ENCODE data around the gene SLC39A10. TPM values are rescaled to one million over a fixed set of nuclear protein-coding genes. Genes with fewer than 3 reads are reported as not detected.

Gene SLC39A10
- total RNA-seq, 1 experiment from 2014 or later, result 167 TPM

GRCh38 chr2:195639238-195639858, 17.7 kb upstream of the SLC39A10 start:
- H3K9me3 Mint-ChIP-seq, result peaks cover 4% of the 10 kb centered on the region
- H3K4me3 Mint-ChIP-seq, result no peak overlapping the region
- peaks cover 12% of the 10 kb centered on the region for H3K36me3 Mint-ChIP-seq
- DNase-seq (ENCODE audit: low spot score) (no peak), ATAC-seq (no peak)
- TF ChIP-seq SOX15 (CRISPR knock-in tag; IDR thresholded peaks at IDR 0.05) (no peak), TCF7 (CRISPR knock-in tag; IDR thresholded peaks at IDR 0.05; ENCODE audit: low read depth) (no peak), NFE2L1 (CRISPR knock-in tag; IDR thresholded peaks at IDR 0.05) (no peak), TEAD4 (CRISPR knock-in tag; IDR thresholded peaks at IDR 0.05) (no peak), ZBTB21 (CRISPR knock-in tag; IDR thresholded peaks at IDR 0.05; ENCODE audit: borderline replicate concordance) (no peak), NR2C2 (CRISPR knock-in tag; IDR thresholded peaks at IDR 0.05) (no peak)
- TF ChIP-seq, protein P1, sequence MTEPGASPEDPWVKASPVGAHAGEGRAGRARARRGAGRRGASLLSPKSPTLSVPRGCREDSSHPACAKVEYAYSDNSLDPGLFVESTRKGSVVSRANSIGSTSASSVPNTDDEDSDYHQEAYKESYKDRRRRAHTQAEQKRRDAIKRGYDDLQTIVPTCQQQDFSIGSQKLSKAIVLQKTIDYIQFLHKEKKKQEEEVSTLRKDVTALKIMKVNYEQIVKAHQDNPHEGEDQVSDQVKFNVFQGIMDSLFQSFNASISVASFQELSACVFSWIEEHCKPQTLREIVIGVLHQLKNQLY (CRISPR knock-in tag; IDR thresholded peaks at IDR 0.05), result no peak
- TF ChIP-seq, protein P2, sequence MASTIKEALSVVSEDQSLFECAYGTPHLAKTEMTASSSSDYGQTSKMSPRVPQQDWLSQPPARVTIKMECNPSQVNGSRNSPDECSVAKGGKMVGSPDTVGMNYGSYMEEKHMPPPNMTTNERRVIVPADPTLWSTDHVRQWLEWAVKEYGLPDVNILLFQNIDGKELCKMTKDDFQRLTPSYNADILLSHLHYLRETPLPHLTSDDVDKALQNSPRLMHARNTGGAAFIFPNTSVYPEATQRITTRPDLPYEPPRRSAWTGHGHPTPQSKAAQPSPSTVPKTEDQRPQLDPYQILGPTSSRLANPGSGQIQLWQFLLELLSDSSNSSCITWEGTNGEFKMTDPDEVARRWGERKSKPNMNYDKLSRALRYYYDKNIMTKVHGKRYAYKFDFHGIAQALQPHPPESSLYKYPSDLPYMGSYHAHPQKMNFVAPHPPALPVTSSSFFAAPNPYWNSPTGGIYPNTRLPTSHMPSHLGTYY (CRISPR knock-in tag; IDR thresholded peaks at IDR 0.05), result no peak
- CTCF ChIA-PET, result interaction anchor here (1.6 kb wide), 1 partner anchor 17 kb away, joined by 3 read pairs; the partner anchor contains the start of gene SLC39A10
- POLR2A ChIA-PET, result no interaction called here
- peaks cover 30% of the 10 kb centered on the region for H3K4me1 Mint-ChIP-seq
- H3K27me3 Mint-ChIP-seq (ENCODE audit: low read depth), result no peaks in the 10 kb centered on the region
- no peak overlapping the region for H3K27ac Mint-ChIP-seq

- peaks cover 12% of the 10 kb centered on the region for H3K36me3 Mint-ChIP-seq
- peaks cover 29% of the 10 kb centered on the region for H3K4me1 Mint-ChIP-seq
- ATAC-seq (no peak), DNase-seq (ENCODE audit: low spot score) (no peak)
- H3K4me3 Mint-ChIP-seq, result no peak overlapping the region
- no peaks in the 10 kb centered on the region for H3K27me3 Mint-ChIP-seq (ENCODE audit: low read depth)
- no peak overlapping the region for H3K27ac Mint-ChIP-seq
- H3K9me3 Mint-ChIP-seq, result peaks cover 4% of the 10 kb centered on the region
- ChIA-PET CTCF (interaction anchor here (0.7 kb wide), 1 partner anchor 288 kb away, joined by 6 read pairs; no protein-coding TSS in a partner anchor), POLR2A (no interaction called here)
- TF ChIP-seq GRHL2 (CRISPR knock-in tag; IDR thresholded peaks at IDR 0.05; ENCODE audit: insufficient replicate concordance, severe bottlenecking) (no peak), ATF2 (CRISPR knock-in tag; IDR thresholded peaks at IDR 0.05; ENCODE audit: borderline replicate concordance, low read depth) (no peak), ZNF263 (CRISPR knock-in tag; IDR thresholded peaks at IDR 0.05; ENCODE audit: low read depth) (no peak), CREM (CRISPR knock-in tag; IDR thresholded peaks at IDR 0.05) (no peak), ZNF232 (CRISPR knock-in tag; IDR thresholded peaks at IDR 0.05) (no peak), ZNF416 (CRISPR knock-in tag; IDR thresholded peaks at IDR 0.05) (no peak), ZSCAN18 (CRISPR knock-in tag; IDR thresholded peaks at IDR 0.05) (no peak), IRF2 (CRISPR knock-in tag; IDR thresholded peaks at IDR 0.05; ENCODE audit: borderline replicate concordance, low read depth) (no peak), USF1 (CRISPR knock-in tag; IDR thresholded peaks at IDR 0.05) (no peak), GTF2I (CRISPR knock-in tag; conservative IDR thresholded peaks at IDR 0.05) (no peak), JUN (CRISPR knock-in tag; IDR thresholded peaks at IDR 0.05) (no peak)
- TF ChIP-seq, protein P3, sequence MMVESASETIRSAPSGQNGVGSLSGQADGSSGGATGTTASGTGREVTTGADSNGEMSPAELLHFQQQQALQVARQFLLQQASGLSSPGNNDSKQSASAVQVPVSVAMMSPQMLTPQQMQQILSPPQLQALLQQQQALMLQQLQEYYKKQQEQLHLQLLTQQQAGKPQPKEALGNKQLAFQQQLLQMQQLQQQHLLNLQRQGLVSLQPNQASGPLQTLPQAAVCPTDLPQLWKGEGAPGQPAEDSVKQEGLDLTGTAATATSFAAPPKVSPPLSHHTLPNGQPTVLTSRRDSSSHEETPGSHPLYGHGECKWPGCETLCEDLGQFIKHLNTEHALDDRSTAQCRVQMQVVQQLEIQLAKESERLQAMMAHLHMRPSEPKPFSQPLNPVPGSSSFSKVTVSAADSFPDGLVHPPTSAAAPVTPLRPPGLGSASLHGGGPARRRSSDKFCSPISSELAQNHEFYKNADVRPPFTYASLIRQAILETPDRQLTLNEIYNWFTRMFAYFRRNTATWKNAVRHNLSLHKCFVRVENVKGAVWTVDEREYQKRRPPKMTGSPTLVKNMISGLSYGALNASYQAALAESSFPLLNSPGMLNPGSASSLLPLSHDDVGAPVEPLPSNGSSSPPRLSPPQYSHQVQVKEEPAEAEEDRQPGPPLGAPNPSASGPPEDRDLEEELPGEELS (CRISPR knock-in tag; IDR thresholded peaks at IDR 0.05), result no peak
- TF ChIP-seq, protein P4, sequence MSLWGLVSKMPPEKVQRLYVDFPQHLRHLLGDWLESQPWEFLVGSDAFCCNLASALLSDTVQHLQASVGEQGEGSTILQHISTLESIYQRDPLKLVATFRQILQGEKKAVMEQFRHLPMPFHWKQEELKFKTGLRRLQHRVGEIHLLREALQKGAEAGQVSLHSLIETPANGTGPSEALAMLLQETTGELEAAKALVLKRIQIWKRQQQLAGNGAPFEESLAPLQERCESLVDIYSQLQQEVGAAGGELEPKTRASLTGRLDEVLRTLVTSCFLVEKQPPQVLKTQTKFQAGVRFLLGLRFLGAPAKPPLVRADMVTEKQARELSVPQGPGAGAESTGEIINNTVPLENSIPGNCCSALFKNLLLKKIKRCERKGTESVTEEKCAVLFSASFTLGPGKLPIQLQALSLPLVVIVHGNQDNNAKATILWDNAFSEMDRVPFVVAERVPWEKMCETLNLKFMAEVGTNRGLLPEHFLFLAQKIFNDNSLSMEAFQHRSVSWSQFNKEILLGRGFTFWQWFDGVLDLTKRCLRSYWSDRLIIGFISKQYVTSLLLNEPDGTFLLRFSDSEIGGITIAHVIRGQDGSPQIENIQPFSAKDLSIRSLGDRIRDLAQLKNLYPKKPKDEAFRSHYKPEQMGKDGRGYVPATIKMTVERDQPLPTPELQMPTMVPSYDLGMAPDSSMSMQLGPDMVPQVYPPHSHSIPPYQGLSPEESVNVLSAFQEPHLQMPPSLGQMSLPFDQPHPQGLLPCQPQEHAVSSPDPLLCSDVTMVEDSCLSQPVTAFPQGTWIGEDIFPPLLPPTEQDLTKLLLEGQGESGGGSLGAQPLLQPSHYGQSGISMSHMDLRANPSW (CRISPR knock-in tag; conservative IDR thresholded peaks at IDR 0.05; ENCODE audit: low read depth), result no peak
- TF ChIP-seq, protein P2 (CRISPR knock-in tag; IDR thresholded peaks at IDR 0.05), result no peak
- TF ChIP-seq, protein P5, sequence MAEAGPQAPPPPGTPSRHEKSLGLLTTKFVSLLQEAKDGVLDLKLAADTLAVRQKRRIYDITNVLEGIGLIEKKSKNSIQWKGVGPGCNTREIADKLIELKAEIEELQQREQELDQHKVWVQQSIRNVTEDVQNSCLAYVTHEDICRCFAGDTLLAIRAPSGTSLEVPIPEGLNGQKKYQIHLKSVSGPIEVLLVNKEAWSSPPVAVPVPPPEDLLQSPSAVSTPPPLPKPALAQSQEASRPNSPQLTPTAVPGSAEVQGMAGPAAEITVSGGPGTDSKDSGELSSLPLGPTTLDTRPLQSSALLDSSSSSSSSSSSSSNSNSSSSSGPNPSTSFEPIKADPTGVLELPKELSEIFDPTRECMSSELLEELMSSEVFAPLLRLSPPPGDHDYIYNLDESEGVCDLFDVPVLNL (CRISPR knock-in tag; IDR thresholded peaks at IDR 0.05; ENCODE audit: borderline replicate concordance, low read depth), result no peak
These were observed 17.1 kb upstream of the SLC39A10 start for GRCh38 chr2:195639959-195640358.
